Ovary (tissue), 3 donors: ENCODE results near the gene RUNX1.

Source experiments
- CTCF ChIP-seq, 3 donors: fragments of 450-650 bp in 2 of 3; fragments of 200-600 bp in 1 of 3; IDR thresholded peaks; one replicate each; pipeline versions ENCODE4 v1.5.1 to v1.8.0; 2016 to 2022; ENCODE audit warnings: antibody characterized with exemption in 3 of 3, mild to moderate bottlenecking in 1 of 3
- EP300 ChIP-seq: sonication (generic); formaldehyde crosslinking; IDR thresholded peaks from one replicate; pipeline ENCODE4 v1.6.1; 2017; ENCODE audit warnings: antibody characterized with exemption
- POLR2A ChIP-seq: fragments of 450-650 bp; IDR thresholded peaks from one replicate; pipeline ENCODE4 v1.6.1; 2017; ENCODE audit warnings: antibody characterized with exemption, mild to moderate bottlenecking, moderate library complexity
- donor health status: DM: no; HTN: no; CAD: no.

- no peak for TF ChIP-seq POLR2A
- TF ChIP-seq CTCF (IDR thresholded peaks at IDR 0.05): no peak
- TF ChIP-seq EP300: no peak
Observed at GRCh38 chr21:34912022-34912945, 136.8 kb downstream of the RUNX1 start.
